ENCODE data around the gene CCDC195. TPM values are rescaled to one million over a fixed set of nuclear protein-coding genes. Genes with fewer than 3 reads are reported as not detected.

The CCDC195 gene
- total RNA-seq (2022; extraction: Qiagen RNA extraction): not detected in 5 replicates

GRCh38 chr2:224716201-224716600 lies at the start of gene CCDC195:
Gene CCDC195 (minus strand): TSS chr2:224716365. CDS start chr2:224716365, 0 bp downstream.

Other genes with a start within 250 kb of the CCDC195 start
- gene CUL3, start 131.0 kb downstream of the CCDC195 start, total RNA-seq (2022; extraction: Qiagen RNA extraction): 65.2 to 78.1 TPM (median 68.8 TPM) in 5 replicates